Smooth muscle cell of the brain vasculature (primary cell): Measurements from ENCODE around the gene CLECL1.
"Not testable (repeated sequence)": the region's sequence is repeated elsewhere in the genome, so short reads cannot be mapped to it uniquely, and the experiment has no call there.

Experiments used
- DNase-seq: peaks from one replicate; pipeline ENCODE4 v3.0.0-alpha.2; 2012; ENCODE audit warnings: low read depth, low spot score

Gene CLECL1

DNA sequence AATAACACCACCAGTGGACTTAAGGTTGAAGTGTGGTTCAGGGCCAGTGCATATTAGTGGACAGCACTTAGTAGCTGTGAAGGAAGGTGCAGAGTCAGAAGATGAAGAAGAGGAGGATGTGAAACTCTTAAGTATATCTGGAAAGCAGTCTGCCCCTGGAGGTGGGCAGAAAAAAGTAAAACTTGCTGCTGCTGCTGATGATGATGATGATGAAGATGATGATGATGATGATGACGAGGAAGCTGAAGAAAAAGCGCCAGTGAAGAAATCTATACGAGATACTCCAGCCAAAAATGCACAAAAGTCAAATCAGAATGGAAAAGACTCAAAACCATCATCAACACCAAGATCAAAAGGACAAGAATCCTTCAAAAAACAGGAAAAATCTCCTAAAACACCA is 37.2 kb downstream of the CLECL1 start:
- DNase-seq: not testable (repeated sequence)

DNA sequence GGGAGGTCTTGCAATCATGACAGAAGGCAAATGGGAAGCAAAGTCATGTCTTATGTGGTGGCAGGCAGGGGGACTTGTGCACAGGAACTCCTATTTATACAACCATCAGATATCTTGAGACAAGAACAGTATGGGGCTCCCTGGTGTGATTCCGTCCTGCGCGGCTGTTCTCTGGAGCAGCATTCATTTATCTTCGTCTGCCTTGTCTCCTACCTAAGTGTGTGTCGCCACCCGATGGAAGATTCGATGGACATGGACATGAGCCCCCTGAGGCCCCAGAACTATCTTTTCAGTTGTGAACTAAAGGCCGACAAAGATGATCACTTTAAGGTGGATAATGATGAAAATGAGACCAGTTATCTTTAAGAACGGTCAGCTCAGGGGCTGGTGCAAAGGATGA is 37.7 kb downstream of the CLECL1 start:
- not testable (repeated sequence) for DNase-seq

- no peak for DNase-seq
Observed at GRCh38 chr12:9694241-9694640, 38.7 kb downstream of the CLECL1 start.

GRCh38 chr12:9692909-9693308 is 40.0 kb downstream of the CLECL1 start:
- DNase-seq: no peak

- DNase-seq: peak; percentile 28
Observed at GRCh38 chr12:9687228-9687627, 45.7 kb downstream of the CLECL1 start.

DNA sequence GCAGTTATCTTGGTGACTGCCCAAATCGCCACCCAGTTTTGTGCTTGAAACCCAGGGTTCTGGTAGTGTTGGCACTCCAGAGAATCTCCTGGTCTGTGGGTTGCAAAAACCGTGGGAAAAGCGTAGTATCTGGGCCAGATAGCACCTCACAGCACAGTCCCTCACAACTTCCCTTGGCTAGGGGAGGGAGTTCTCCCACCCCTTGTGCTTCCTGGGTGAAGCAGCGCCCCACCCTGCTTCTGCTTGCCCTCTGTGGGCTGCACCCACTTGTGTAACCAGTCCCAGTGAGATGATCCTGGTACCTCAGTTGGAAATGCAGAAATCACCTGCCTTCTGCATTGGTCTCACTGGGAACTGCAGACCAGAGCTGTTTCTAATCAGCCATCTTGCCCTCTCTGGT is 47.0 kb downstream of the CLECL1 start:
- no peak for DNase-seq

DNA sequence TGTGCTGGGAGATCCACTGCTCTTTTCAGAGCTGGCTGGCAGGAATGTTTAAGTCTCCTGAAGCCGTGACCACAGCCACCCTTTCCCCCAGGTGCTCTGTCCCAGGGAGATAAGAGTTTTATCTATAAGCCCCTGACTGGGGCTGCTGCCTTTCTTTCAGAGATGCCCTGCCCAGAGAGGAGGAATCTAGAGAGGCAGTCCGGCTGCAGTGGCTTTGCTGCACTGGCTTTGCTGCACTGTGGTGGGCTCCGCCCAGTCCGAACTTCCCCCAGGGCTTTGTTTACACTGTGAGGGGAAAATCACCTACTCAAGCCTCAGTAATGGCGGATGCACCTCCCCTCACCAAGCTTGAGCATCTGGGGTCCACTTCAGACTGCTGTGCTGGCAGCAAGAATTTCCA is 47.5 kb downstream of the CLECL1 start:
- DNase-seq: not testable (repeated sequence)

DNA sequence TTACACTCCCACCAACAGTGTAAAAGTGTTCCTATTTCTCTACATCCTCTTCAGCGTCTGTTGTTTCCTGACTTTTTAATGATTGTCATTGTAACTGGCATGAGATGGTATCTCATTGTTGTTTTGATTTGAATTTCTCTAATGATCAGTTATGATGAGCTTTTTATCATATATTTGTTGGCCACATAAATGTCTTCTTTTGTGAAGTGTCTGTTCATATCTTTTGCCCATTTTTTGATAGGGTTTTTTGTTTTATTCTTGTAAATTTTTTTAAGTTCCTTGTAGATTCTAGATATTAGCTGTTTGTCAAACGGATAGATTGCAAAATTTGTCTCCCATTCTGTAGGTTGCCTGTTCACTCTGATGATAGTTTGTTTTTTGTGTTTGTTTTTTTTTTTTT is 49.9 kb downstream of the CLECL1 start:
- DNase-seq: not testable (repeated sequence)

DNA sequence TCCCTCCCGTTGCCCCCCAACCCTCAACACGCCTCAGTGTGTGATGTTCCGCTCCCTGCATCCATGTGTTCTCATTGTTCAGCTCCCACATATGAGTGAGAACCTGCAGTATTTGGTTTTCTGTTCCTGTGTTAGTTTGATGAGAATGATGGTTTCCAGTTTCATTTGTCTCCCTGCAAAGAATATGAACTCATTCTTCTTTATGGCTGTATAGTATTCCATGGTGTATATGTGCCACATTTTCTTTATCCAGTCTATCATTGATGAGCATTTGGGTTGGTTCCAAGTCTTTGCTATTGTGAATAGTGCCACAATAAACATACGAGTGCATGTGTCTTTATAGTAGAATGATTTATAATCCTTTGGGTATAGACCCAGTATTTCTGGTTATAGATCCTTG is 50.4 kb downstream of the CLECL1 start:
- not testable (repeated sequence) for DNase-seq

DNA sequence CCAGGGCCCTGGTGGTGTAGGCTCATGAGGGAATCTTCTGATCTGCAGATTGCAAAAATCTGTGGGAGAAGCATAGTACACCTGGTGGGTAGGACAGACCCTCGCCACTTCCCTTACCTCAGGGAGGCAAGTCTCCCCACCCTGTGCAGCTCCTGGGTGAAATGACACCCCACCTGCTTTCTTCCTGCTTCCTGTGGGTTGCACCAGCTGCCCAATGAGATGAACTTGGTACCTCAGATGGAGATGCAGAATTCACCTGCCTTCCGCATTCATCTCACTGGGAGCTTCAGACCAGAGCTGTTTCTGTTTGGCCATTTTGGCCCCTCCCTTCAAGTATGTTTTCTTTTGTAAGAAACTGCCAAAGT is 58.7 kb downstream of the CLECL1 start:
- no peak for DNase-seq

- peak; percentile 87 for DNase-seq
Observed at GRCh38 chr12:9673404-9674225, 59.3 kb downstream of the CLECL1 start.
